GM19099 (cell line): ENCODE data around the gene ADGRB3.

Experiments
- POLR2A ChIP-seq: IDR thresholded peaks from 3 replicates; pipeline ENCODE4 v1.6.1; 2011; ENCODE audit warnings: low read depth; ENCODE audit not compliant: insufficient read length; ENCODE audit errors: extremely low read depth

Gene ADGRB3

DNA sequence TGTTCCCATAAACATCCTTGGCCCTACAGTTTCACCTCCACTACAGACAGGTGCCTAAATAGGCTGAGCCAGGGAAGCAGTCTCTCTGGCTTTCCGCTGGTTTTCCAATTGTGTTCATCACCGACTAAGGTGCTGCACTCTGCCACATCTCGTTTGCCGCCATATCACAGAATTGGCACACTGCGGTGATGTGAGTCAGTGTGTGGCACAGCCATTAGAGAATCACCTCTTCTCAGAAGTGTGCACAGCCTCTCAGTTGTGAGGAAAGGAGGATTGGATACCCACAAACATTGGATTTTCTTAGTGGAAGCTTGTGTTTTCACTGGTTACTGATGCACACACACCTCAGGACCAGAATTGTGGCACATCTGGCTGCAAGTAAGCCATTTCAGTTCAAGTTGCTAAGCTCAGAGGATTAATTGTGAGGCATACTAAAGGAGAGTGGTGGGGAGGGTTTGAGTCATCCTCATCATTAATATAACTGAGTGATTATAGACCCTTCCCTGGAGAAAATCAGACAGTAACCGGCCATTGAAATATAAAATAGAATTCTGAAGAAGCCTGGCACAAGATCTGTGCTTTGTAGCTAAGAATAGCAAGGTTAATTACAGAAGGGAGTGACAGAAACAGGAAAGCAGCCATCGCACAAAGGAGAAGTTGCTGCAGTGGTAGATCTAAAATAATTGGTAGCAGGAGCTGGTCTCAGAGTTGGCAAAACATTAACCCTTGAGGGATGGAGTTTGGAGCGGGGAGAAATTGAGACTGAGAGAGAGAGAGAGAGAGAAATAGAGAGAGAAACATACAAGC is 654.8 kb downstream of the ADGRB3 start:
- no peak for TF ChIP-seq POLR2A

DNA sequence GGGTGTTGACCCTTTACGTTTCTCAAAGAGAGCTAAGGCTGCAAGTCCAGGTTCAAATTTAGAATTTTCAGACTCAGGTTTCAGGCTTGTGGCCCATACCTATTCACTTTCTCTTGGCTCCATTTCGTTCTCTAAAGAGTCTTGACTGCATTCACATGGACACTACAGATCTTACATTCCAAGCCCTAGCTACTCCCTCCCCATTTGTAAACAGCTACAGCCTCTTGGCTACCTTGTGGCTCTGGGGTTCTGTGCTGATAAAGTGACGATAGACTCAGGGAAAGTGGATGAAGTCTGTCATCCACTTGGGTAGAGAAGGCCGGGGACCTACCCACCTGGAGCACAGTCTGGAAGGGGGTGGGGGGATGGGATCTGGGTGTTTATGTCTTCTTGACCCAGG is 658.4 kb downstream of the ADGRB3 start:
- no peak for TF ChIP-seq POLR2A

DNA sequence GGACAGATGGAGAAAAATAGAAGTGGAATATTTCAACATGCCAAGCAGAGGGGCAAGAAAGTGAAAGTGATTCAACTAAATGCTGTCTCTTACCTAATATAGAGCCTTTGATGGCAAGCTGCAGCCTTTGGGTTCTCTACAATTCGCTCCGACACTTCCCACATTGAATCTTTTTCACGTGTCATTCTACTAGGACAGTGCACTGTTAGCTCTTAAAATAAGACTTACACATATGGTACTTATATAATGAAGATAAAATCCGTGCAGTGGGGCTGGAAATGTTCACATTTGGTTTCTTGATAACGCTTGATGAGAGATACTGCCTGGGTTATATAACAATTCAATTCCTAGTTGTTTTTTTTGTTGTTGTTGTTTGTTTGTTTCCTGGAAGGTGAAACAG is 659.3 kb downstream of the ADGRB3 start:
- TF ChIP-seq POLR2A: no peak

DNA sequence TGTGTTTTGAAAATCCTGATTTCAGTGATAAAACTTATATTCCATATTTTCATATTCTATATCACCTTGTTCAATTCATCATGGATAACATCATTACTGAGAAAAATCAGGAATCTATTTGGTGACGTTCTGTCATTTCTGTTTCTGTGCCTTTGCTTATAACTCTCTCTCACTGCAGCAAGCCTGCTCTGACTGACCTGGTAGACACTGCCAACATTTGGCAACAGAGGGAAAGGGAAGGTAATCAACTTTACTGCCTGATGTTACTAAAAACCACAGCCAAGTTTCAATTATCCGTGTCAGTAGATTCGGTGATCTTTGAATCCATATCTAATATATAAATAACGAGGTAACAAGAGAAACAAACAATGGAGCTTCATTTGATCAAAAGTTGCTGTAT is 659.8 kb downstream of the ADGRB3 start:
- TF ChIP-seq POLR2A: no peak

DNA sequence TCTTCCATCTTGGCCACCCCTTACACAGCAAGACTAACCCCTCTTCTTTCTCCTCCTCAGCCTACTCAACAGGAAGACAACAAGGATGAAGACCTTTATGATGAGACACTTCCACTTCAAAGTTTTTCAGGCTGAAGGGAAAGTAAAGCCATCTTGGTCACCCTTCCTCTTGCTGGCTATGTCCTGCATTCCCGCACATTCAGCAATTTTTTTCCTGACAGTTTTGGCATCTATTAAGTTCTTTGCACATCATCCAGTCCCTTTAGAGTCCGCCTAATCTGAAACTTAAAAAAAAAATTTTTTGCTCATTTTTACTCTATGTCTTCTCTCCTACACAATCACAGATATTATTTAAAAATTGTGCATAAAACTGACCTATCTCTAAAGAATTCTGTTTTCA is 668.3 kb downstream of the ADGRB3 start:
- TF ChIP-seq POLR2A: no peak

DNA sequence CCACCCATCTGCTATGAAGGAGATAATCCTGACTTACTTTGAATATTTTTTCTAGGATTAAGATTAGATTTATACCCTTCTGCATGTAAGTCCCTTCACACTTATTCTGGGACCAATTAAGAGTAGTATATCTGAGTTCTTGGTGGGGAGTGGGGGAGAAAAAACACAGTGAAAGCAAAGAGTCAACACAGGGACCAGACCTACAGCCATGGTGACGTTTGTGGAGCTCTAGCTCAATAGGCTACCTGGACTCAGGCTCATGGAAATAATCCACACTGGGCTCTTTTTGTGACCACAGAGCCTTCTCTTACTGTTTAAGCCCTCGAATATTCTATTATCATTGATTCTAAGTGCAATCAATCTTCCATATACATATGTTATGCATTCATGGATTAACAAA is 670.4 kb downstream of the ADGRB3 start:
- TF ChIP-seq POLR2A: no peak

DNA sequence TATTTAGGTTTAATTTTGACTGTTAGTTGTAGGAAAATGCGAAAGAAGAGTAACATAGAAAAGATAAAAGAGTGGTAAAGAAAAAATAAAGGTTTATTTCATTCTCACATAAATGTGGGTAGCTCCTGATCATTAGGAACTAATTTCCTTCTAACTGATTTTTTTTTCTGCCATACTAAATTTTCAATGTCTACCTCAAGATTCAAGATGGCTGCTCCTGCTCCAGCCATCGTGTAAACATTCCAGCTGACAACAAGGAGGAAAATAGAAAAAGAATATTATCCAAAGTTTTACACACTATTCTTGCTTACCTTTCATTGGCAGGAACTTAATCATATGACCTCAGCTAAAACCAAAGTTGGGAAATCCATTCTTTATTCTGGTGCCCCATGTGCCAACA is 673.5 kb downstream of the ADGRB3 start:
- TF ChIP-seq POLR2A: no peak

DNA sequence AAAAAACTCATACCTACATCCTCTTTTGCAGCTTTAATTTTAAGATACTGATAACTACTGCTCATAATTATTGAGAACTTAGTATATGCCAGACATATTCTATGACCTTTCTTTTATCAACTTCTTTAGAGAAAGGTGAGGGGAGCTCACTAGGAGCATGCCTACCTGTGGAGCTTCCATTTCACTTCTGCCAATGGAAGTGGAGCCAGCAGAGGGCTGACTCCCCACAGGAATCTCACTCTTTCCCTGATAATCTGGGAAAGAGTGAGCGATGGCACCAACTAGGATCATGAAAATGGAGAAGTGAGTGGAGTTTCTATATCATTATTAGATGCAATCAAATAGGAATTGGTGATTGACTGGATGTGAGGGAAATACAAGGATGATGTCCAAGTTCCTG is 676.8 kb downstream of the ADGRB3 start:
- no peak for TF ChIP-seq POLR2A

DNA sequence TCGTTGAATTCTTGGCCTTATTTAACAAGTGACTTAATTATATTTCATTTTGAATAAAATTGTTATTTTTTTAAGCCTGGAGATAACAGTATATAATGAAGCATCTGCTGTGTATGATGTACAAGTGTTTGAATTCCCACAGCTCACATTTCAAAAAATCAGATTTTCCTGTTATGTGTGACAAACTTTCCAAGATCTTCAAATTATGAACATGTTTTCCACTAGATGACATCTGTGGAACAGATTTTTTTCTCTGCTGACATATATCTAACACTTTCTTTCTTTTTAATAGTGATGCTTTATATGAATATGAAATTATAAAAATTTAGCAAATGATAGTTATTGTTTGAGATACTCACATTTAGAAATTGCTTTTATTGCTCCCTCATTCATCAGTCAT is 678.9 kb downstream of the ADGRB3 start:
- no peak for TF ChIP-seq POLR2A

DNA sequence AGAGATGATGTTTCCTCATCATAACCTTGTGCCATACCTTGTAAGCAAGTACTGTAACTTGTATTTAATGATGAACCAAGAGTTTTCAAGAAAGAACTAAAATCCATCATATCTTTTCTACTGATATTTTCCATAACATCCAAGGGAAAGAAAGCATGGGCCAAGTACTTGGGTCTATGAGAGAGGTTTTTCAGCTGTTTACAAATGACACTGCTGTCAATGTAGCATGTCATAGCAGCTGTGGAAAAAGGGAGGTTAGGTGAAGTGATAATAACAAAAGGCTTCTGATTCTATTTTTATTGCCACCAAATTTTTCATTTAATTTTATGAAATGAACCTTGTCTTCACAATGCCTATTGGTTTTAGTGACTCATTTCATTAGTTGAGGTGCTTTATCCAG is 679.4 kb downstream of the ADGRB3 start:
- no peak for TF ChIP-seq POLR2A

DNA sequence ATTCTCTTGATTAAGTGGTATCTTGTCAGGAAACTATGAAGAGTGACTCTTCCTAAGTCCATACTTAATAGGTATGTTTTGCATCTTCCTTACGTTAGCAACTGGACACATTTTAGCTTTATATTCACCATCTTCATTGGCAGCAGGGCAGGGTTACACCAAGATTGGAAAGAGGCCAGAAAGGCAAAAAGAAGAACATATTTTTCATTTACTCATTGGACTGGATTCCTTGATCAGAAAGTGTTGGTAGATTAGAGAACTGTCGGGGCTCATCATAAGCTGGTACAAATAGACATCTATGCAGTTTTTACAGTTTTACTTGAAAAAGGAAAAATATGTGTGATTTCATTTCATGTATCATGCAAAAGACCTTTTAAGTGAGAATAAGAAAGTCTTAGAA is 696.8 kb downstream of the ADGRB3 start:
- no peak for TF ChIP-seq POLR2A

DNA sequence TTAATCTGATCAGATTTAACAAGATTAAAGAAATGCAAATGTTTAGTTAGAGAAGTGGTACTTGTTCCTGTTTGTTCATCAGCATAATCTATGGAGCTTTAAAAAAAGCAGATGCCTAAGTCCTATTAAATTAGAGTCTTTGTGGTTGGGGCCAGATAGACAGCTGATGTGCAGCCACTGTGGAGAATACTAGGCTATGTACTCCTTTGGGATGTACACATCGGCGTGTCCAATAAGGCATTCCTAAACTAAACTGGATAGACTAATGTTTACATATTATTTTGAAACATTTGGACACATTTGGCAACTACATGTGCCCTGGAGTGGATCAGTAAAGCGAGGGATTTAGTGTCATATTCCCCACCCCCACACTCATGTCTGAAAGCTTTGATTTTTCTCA is 702.2 kb downstream of the ADGRB3 start:
- no peak for TF ChIP-seq POLR2A

DNA sequence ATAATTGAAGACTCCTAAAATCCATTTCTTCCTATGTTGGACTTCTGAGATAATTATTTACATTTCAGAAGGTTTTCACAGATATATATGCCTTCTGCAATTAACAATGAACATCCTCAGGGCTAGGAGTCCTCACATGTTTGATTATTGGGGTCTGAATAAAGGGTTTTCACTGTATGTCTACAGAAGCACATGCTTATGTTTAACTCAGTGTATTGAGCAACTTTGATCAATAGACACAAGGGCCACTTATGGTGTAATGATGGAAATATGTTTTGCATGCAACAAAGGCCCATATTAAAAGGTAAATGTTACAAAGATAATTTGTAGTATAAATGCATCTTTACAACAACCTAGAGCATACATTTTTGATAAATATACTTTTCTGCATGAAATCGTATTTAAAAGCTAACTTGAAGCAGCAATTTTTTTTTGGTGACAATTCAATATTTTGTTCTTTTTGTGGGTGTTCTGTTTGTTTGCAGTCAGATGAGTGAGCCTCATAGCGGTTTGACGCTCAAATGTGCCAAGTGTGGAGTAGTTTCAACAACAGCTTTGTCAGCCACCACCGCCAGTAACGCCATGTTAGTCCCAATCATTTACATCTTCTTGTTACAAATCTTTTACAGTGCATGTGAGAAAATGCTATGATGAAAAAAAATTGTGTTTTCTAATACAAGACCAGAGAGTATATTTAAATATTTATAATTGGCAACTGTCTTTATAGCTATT is 703.5 kb downstream of the ADGRB3 start:
- TF ChIP-seq POLR2A: no peak

DNA sequence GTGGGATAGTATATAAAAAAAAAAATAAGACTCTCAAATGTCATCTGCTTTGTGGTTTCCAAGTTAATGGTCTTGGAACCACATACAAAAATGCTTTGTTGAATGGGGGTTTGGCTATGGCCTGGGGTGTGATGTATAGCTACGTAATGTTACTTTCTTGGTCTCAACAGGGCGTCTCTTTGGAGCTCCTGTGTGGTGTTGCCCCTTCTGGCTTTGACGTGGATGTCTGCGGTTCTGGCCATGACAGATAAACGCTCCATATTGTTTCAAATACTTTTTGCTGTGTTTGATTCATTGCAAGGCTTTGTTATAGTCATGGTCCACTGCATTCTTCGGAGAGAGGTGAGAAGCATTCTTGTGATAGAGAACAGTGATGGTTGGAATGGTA is 704.1 kb downstream of the ADGRB3 start:
- TF ChIP-seq POLR2A: no peak

DNA sequence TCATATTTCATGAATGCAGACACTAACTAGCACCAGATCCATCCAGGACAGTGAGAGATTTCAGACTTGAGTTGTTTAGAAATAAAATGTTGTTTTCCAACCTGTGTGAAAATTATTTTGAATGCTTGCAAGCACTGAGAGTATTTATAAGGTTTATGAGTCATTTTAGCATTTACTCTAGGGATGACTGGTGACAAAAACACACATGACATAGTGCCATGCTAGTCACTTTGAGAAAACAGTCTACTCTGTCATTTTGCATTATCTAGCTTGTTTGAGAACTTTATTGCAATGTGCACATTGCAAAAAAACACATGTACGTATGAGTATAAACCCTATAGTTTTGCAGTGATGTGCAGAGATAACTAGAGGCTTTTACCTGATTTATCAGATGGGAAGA is 705.1 kb downstream of the ADGRB3 start:
- TF ChIP-seq POLR2A: no peak

DNA sequence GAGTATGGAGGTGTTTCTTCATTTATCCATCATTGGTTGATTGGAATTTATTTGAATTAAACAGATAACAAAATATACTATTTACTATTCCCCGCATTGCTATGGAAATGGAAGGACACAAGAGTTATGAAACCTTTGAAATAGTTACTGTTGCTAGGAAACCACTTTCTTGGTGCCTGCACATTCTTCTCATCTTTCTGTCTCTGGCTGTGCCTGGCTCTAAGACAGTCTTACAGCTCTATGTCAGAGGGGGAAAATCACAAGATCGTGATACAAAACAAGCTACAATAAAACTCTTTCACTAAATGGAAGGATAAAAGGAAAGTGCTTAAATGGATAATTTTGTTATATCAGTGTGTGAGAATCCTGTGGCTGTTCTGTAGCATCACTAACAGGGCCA is 708.8 kb downstream of the ADGRB3 start:
- TF ChIP-seq POLR2A: no peak
